Spinal cord (tissue), 10 donors: Measurements from ENCODE around the gene PTDSS2. TPM values are rescaled to one million over a fixed set of nuclear protein-coding genes. Genes with fewer than 3 reads are reported as not detected.

Source experiments
- DNase-seq, 6 donors: peaks; one replicate each; pipeline versions ENCODE4 v3.0.0 to v3.0.0-alpha.2; 2013 to 2015; ENCODE audit warnings: low spot score in 6 of 6, low read depth in 4 of 6
- H3K27ac ChIP-seq: one replicate; pipeline ENCODE4 v1.5.1; 2013; ENCODE audit warnings: low read depth, low read length, control low read depth
- H3K27me3 ChIP-seq: one replicate; pipeline ENCODE4 v1.6.1; 2013; ENCODE audit warnings: low read length; ENCODE audit not compliant: control insufficient read depth, insufficient read depth
- H3K36me3 ChIP-seq: one replicate; pipeline ENCODE4 v1.6.1; 2013; ENCODE audit warnings: low read length; ENCODE audit not compliant: control insufficient read depth, insufficient read depth
- H3K4me1 ChIP-seq: one replicate; pipeline ENCODE4 v1.6.1; 2013; ENCODE audit warnings: low read length; ENCODE audit not compliant: control insufficient read depth, insufficient read depth
- H3K4me3 ChIP-seq: one replicate; pipeline ENCODE4 v1.5.1; 2013; ENCODE audit warnings: low read depth, low read length, control low read depth
- H3K9me3 ChIP-seq: one replicate; pipeline ENCODE4 v1.6.1; 2013; ENCODE audit warnings: low read length; ENCODE audit not compliant: control insufficient read depth, insufficient read depth
- WGBS: methylation state at CpG from one replicate; pipeline ENCODE4 v1.1.5; 2013; ENCODE audit warnings: missing lambda C conversion rate; ENCODE audit not compliant: insufficient coverage; 5-methylcytosine and 5-hydroxymethylcytosine counted together
- polyA plus RNA-seq, 2 donors: library from polyadenylated mRNA; unstranded; fragments of 120-200 nt; gene quantifications; one replicate each; pipeline ENCODE4 v1.2.1, GENCODE V29; 2013; ENCODE audit not compliant: insufficient read length in 2 of 2
- total RNA-seq, 2 donors: library from RNA; depleted of rRNA in 1 of 2; stranded (reverse); fragments of 120-200 nt in 1 of 2; fragments of >200 nt in 1 of 2; gene quantifications; one replicate each; pipeline versions ENCODE4 v1.2.3 to v1.2.4, GENCODE V29; 2013 to 2014
- donor health status: healthy.

PTDSS2 gene
- total and polyA plus RNA-seq, 4 donors = 17.9 to 62.7 (median 40.2) TPM

- H3K36me3 ChIP-seq = peaks cover 86% of the 10 kb centered on the region
- H3K27me3 ChIP-seq = no peaks in the 10 kb centered on the region
- DNase-seq = no peak
- WGBS = 96% methylated on average over 36 of the region's 37 CpGs
- no peak overlapping the region for H3K4me3 ChIP-seq
- no peaks in the 10 kb centered on the region for H3K4me1 ChIP-seq
- no peaks in the 10 kb centered on the region for H3K9me3 ChIP-seq
- H3K27ac ChIP-seq = no peak overlapping the region
Measured at GRCh38 chr11:489610-490185, 39.6 kb downstream of the PTDSS2 start.

GRCh38 chr11:490186-490929, 40.3 kb downstream of the PTDSS2 start:
- WGBS = 96% methylated on average over 38 of the region's 38 CpGs
- Histone ChIP-seq H3K9me3 (no peaks in the 10 kb centered on the region), H3K4me1 (no peaks in the 10 kb centered on the region), H3K27me3 (no peaks in the 10 kb centered on the region), H3K27ac (no peak overlapping the region), H3K36me3 (peaks cover 86% of the 10 kb centered on the region), H3K4me3 (no peak overlapping the region)
- DNase-seq = no peak

GRCh38 chr11:490930-491260, 40.8 kb downstream of the PTDSS2 start:
- 94% methylated on average over 15 of the region's 15 CpGs for WGBS
- Histone ChIP-seq H3K36me3 (peaks cover 88% of the 10 kb centered on the region), H3K9me3 (no peaks in the 10 kb centered on the region), H3K27me3 (no peaks in the 10 kb centered on the region), H3K4me1 (no peaks in the 10 kb centered on the region), H3K4me3 (no peak overlapping the region), H3K27ac (no peak overlapping the region)
- DNase-seq = no peak

- DNase-seq = no peak
- Histone ChIP-seq H3K9me3 (no peaks in the 10 kb centered on the region), H3K27ac (no peak overlapping the region), H3K36me3 (peaks cover 88% of the 10 kb centered on the region), H3K4me1 (no peaks in the 10 kb centered on the region), H3K27me3 (no peaks in the 10 kb centered on the region), H3K4me3 (no peak overlapping the region)
- WGBS = 94% methylated on average over 6 of the region's 7 CpGs
Measured at GRCh38 chr11:491358-491757, 41.3 kb downstream of the PTDSS2 start.

- H3K27ac ChIP-seq = no peak overlapping the region
- no peaks in the 10 kb centered on the region for H3K27me3 ChIP-seq
- H3K9me3 ChIP-seq = no peaks in the 10 kb centered on the region
- H3K4me3 ChIP-seq = no peak overlapping the region
- no peaks in the 10 kb centered on the region for H3K4me1 ChIP-seq
- DNase-seq = no peak
- peaks cover 92% of the 10 kb centered on the region for H3K36me3 ChIP-seq
- WGBS = 88% methylated on average over 28 of the region's 32 CpGs
Measured at GRCh38 chr11:492427-493226, 42.5 kb downstream of the PTDSS2 start.

- H3K36me3 ChIP-seq = peaks cover 92% of the 10 kb centered on the region
- no peaks in the 10 kb centered on the region for H3K4me1 ChIP-seq
- no peak overlapping the region for H3K4me3 ChIP-seq
- DNase-seq = no peak
- H3K27me3 ChIP-seq = no peaks in the 10 kb centered on the region
- no peak overlapping the region for H3K27ac ChIP-seq
- 88% methylated on average over 33 of the region's 37 CpGs for WGBS
- H3K9me3 ChIP-seq = no peaks in the 10 kb centered on the region
Measured at GRCh38 chr11:494761-495536, 44.9 kb downstream of the PTDSS2 start.

- H3K36me3 ChIP-seq = peaks cover 92% of the 10 kb centered on the region
- H3K4me1 ChIP-seq = no peaks in the 10 kb centered on the region
- H3K4me3 ChIP-seq = no peak overlapping the region
- DNase-seq = no peak
- H3K27me3 ChIP-seq = no peaks in the 10 kb centered on the region
- no peaks in the 10 kb centered on the region for H3K9me3 ChIP-seq
- 86% methylated on average over 7 of the region's 10 CpGs for WGBS
- no peak overlapping the region for H3K27ac ChIP-seq
Measured at GRCh38 chr11:495537-495931, 45.5 kb downstream of the PTDSS2 start.

- WGBS = 95% methylated on average over 34 of the region's 34 CpGs
- H3K36me3 ChIP-seq = peaks cover 97% of the 10 kb centered on the region
Measured at GRCh38 chr11:496834-497564, 46.9 kb downstream of the PTDSS2 start.

More at GRCh38 chr11:496834-497564, 46.9 kb downstream of the PTDSS2 start:
- peaks cover 2% of the 10 kb centered on the region for H3K4me1 ChIP-seq
- no peak for DNase-seq
- no peak overlapping the region for H3K27ac ChIP-seq
- H3K9me3 ChIP-seq = no peaks in the 10 kb centered on the region
- no peaks in the 10 kb centered on the region for H3K27me3 ChIP-seq
- H3K4me3 ChIP-seq = no peak overlapping the region
